OCI-LY7 (cell line): ENCODE data around the gene PAX2. TPM values are rescaled to one million over a fixed set of nuclear protein-coding genes. Genes with fewer than 3 reads are reported as not detected.

Experiments used
- BruUV-seq: library from RNA; stranded (reverse); fragments of 400-500 nt; replicated peaks from 2 replicates; lab custom pipeline; 2021; lab: Mats Ljungman, UMichigan
- CTCF ChIA-PET: fragments of 300-600 bp; sonication (Branson Sonifier 250); formaldehyde crosslinking; loops from one replicate; lab custom pipeline; 2022; ENCODE audit warnings: antibody characterized with exemption; ENCODE audit not compliant: unreplicated experiment; lab: Charles Lee
- POLR2A ChIA-PET: fragments of 300-600 bp; sonication (Branson Sonifier 250); formaldehyde crosslinking; loops from one replicate; lab custom pipeline; 2022; ENCODE audit warnings: antibody characterized with exemption; lab: Charles Lee
- DNase-seq: peaks from one replicate; pipeline ENCODE4 v3.0.0-alpha.2; 2015; ENCODE audit warnings: low spot score
- H2AFZ ChIP-seq: fragments of 200-600 bp; sonication (generic), shearing (Covaris generic); 2 replicates; pipeline ENCODE4 v1.6.1; 2014; ENCODE audit warnings: mild to moderate bottlenecking, antibody characterized with exemption, low read length, moderate library complexity
- H3K27ac ChIP-seq: fragments of 200-600 bp; sonication (generic); 2 replicates; pipeline ENCODE4 v1.5.1; 2014; ENCODE audit warnings: mixed run types, low read depth, mild to moderate bottlenecking, moderate library complexity, low read length, inconsistent platforms; ENCODE audit not compliant: poor library complexity, severe bottlenecking
- H3K36me3 ChIP-seq: fragments of 200-600 bp; sonication (generic); 2 replicates; pipeline ENCODE4 v1.6.1; 2014; ENCODE audit warnings: mild to moderate bottlenecking, antibody characterized with exemption, low read length, moderate library complexity, mixed read lengths; ENCODE audit not compliant: insufficient read depth
- H3K4me1 ChIP-seq: fragments of 200-600 bp; sonication (generic); 2 replicates; pipeline ENCODE4 v1.5.1; 2014; ENCODE audit warnings: mild to moderate bottlenecking, low read length; ENCODE audit not compliant: insufficient read depth, poor library complexity, severe bottlenecking
- H3K4me2 ChIP-seq: fragments of 200-600 bp; sonication (generic); 2 replicates; pipeline ENCODE4 v1.6.1; 2014; ENCODE audit warnings: mild to moderate bottlenecking, low read length
- H3K4me3 ChIP-seq: fragments of 200-600 bp; sonication (generic); 2 replicates; pipeline ENCODE4 v1.5.1; 2014; ENCODE audit warnings: mild to moderate bottlenecking, low read depth, low read length; ENCODE audit not compliant: poor library complexity, severe bottlenecking
- H3K79me2 ChIP-seq: fragments of 200-600 bp; sonication (generic); 2 replicates; pipeline ENCODE4 v1.6.1; 2016; ENCODE audit warnings: low read depth, mild to moderate bottlenecking, low read length, moderate library complexity, mixed read lengths; ENCODE audit not compliant: insufficient read depth
- H3K9me2 ChIP-seq: fragments of 200-600 bp; sonication (generic); 2 replicates; pipeline ENCODE4 v1.6.1; 2016; ENCODE audit warnings: mild to moderate bottlenecking, low read length, mixed read lengths; ENCODE audit not compliant: insufficient read depth
- H3K9me3 ChIP-seq: fragments of 200-600 bp; sonication (generic); 2 replicates; pipeline ENCODE4 v1.6.1; 2014; ENCODE audit warnings: mild to moderate bottlenecking, mixed run types, low read length, mixed read lengths
- H4K20me1 ChIP-seq: fragments of 200-600 bp; sonication (generic); 2 replicates; pipeline ENCODE4 v1.6.1; 2014; ENCODE audit warnings: mild to moderate bottlenecking, antibody characterized with exemption, low read length, moderate library complexity, mixed read lengths; ENCODE audit not compliant: insufficient read depth
- EZH2phosphoT487 ChIP-seq: fragments of 200-600 bp; sonication (generic); IDR thresholded peaks from 2 replicates; pipeline ENCODE4 v1.6.1; 2018; ENCODE audit warnings: low read depth, borderline replicate concordance, mild to moderate bottlenecking, mixed run types, antibody characterized with exemption, low read length, moderate library complexity, mixed read lengths
- intact Hi-C: fragments of 100-400 bp; cut with micrococcal nuclease; formaldehyde crosslinking; loops from one replicate; pipeline ENCODE4 v1.10.0; 2022; ENCODE audit not compliant: unreplicated experiment
- total RNA-seq, 2 experiments: library from RNA; depleted of rRNA in 1 of 2; stranded (reverse); fragments of >200 nt in 1 of 2; shearing (Covaris generic) in 1 of 2; gene quantifications; 2 replicates each; pipeline ENCODE4 v1.2.3, GENCODE V29; 2014 to 2022
- TF ChIP-seq, protein P1 (sequence below): fragments of 200-600 bp; sonication (generic); conservative IDR thresholded peaks from 2 replicates; pipeline ENCODE4 v1.5.1; 2014; ENCODE audit warnings: mild to moderate bottlenecking, antibody characterized with exemption, low read length, moderate library complexity, mixed read lengths

PAX2 gene
- total RNA-seq, 2 experiments from 2014 or later: not detected

DNA sequence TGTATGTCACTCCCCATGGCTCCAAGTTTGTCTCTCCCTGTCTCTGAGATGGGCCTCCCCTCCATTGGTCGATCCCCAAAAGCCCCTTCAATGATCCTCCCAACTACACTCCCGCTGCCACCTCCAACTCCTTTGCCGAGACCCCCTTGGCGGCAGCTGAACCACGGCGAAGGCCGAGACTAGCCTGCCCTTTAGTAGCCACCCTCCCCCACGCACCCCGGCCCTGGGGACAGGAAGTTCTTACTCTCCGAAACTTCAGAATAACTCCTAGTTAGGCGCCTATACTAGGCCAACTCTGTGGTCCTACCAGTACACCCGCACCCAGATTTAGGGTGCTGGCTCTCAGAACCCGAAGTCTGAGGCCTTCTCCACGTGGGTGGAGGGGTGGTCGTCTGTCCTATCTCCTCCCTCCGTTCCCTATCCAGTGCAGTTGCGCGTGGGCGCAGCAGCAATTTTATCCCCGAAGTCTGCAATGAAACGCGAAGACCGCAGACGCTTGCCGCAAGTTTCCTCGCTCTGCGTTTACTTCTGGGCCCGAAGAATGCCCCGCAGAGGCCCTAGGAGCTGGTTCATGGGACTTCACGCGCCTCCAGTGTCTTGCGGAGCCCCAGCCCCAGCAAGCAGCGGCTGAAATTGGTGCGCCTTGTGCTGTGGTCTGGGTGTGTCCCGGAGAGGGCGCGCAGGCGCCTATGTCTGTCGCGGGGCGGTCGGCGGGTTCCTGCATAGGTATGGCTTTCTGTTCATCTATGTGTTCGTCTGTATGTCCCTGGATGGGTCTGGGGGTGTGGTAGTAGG, 84.7 kb downstream of the PAX2 start:
- H3K36me3 ChIP-seq: no peaks in the 10 kb centered on the region
- no peak overlapping the region for H3K4me2 ChIP-seq
- H3K9me2 ChIP-seq: no peaks in the 10 kb centered on the region
- no peak overlapping the region for H2AFZ ChIP-seq
- no peaks in the 10 kb centered on the region for H3K9me3 ChIP-seq
- intact Hi-C loops: no loop called here
- no peak overlapping the region for H3K27ac ChIP-seq
- no peak overlapping the region for H3K4me3 ChIP-seq
- ChIA-PET CTCF (no interaction called here), POLR2A (no interaction called here)
- no peaks in the 10 kb centered on the region for H4K20me1 ChIP-seq
- DNase-seq: no peak
- H3K79me2 ChIP-seq: no peaks in the 10 kb centered on the region
- no TSS peak for BruUV-seq
- TF ChIP-seq EZH2phosphoT487: no peak
- TF ChIP-seq, protein P1, sequence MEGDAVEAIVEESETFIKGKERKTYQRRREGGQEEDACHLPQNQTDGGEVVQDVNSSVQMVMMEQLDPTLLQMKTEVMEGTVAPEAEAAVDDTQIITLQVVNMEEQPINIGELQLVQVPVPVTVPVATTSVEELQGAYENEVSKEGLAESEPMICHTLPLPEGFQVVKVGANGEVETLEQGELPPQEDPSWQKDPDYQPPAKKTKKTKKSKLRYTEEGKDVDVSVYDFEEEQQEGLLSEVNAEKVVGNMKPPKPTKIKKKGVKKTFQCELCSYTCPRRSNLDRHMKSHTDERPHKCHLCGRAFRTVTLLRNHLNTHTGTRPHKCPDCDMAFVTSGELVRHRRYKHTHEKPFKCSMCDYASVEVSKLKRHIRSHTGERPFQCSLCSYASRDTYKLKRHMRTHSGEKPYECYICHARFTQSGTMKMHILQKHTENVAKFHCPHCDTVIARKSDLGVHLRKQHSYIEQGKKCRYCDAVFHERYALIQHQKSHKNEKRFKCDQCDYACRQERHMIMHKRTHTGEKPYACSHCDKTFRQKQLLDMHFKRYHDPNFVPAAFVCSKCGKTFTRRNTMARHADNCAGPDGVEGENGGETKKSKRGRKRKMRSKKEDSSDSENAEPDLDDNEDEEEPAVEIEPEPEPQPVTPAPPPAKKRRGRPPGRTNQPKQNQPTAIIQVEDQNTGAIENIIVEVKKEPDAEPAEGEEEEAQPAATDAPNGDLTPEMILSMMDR: no peak
- no peaks in the 10 kb centered on the region for H3K4me1 ChIP-seq

DNA sequence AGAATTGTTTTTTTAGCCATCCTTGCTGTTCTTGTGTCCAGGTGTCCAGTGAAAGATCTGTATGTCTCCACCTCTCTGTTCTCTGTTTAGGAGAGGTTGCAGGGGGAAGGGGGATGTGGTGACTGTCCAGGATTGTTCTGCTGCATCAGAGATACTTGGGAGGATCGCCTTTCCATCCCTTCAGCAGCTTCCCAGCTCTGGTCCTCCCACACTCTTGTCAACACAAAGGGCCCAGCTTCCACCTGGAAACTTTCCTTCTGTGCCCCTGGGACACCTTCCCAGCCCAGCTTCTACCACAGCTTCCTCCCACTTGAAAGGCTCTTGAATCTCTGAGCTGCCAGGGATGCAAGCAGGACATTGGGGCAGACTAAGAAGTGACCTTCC, 85.3 kb downstream of the PAX2 start:
- POLR2A ChIA-PET: no interaction called here
- no peak overlapping the region for H3K27ac ChIP-seq
- no peak for DNase-seq
- H3K4me2 ChIP-seq: no peak overlapping the region
- H3K4me3 ChIP-seq: no peak overlapping the region
- no peaks in the 10 kb centered on the region for H4K20me1 ChIP-seq
- BruUV-seq: no TSS peak
- no peak overlapping the region for H2AFZ ChIP-seq
- no peaks in the 10 kb centered on the region for H3K79me2 ChIP-seq
- H3K9me3 ChIP-seq: no peaks in the 10 kb centered on the region
- no peak for TF ChIP-seq EZH2phosphoT487
- TF ChIP-seq, protein P1: no peak
- CTCF ChIA-PET: no interaction called here
- no peaks in the 10 kb centered on the region for H3K4me1 ChIP-seq
- H3K9me2 ChIP-seq: no peaks in the 10 kb centered on the region
- no peaks in the 10 kb centered on the region for H3K36me3 ChIP-seq
- intact Hi-C loops: no loop called here

DNA sequence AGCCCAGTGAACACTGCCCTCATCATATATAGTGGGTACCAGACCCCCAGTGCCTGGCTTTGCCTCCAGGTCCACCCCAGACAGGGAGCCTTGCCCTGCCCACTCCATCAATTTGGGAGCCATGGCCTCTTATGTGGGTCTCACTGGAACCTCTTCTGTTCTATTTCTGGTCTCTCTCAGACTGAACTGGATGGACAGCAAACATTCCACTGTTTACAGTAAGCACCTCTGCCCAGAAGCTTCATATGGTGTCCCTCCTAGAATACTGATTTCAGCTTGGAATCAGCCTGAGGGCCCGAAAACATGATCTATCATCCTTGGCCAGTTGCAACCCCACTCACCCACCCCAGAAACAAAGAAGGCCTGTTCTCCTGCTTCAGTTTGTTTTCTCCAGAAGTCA, 86.4 kb downstream of the PAX2 start:
- Histone ChIP-seq H3K79me2 (no peaks in the 10 kb centered on the region), H2AFZ (no peak overlapping the region), H3K4me3 (no peak overlapping the region), H3K4me2 (no peak overlapping the region), H3K9me3 (no peaks in the 10 kb centered on the region), H3K4me1 (no peaks in the 10 kb centered on the region), H3K27ac (no peak overlapping the region), H3K9me2 (no peaks in the 10 kb centered on the region), H4K20me1 (no peaks in the 10 kb centered on the region), H3K36me3 (no peaks in the 10 kb centered on the region)
- POLR2A ChIA-PET: interaction anchor here (0.6 kb wide), 1 partner anchor 9 kb away, joined by 5 read pairs; no protein-coding TSS in a partner anchor
- BruUV-seq: no TSS peak
- TF ChIP-seq, protein P1: no peak
- TF ChIP-seq EZH2phosphoT487: no peak
- CTCF ChIA-PET: no interaction called here
- no peak for DNase-seq
- intact Hi-C loops: no loop called here
